Measurements from ENCODE around the gene COBLL1.
"Not testable (repeated sequence)": the region's sequence is repeated elsewhere in the genome, so short reads cannot be mapped to it uniquely, and the experiment has no call there.

The COBLL1 gene

DNA sequence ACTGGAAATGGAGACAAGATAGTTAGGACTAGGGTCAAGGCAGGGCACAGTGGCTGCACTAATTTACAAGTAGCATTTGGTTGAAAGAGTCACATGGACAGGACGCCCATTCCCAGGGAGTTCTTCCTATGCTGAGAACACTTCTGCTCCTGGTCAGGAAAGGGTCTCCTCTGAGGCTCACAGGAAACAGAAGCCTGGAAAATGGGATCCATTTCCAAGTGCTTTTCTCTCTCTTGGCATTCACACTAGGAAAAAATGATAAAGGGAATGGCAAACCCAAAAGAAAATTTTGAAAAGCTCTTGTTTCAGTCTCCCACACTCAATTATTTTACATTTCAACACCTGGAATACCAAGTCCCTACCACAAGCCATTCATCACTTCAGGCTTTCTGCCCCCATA, 88.7 kb downstream of the COBLL1 start:
- DNase-seq: no peak

- DNase-seq: no peak
Observed at GRCh38 chr2:164747783-164748433, 93.7 kb downstream of the COBLL1 start.

DNA sequence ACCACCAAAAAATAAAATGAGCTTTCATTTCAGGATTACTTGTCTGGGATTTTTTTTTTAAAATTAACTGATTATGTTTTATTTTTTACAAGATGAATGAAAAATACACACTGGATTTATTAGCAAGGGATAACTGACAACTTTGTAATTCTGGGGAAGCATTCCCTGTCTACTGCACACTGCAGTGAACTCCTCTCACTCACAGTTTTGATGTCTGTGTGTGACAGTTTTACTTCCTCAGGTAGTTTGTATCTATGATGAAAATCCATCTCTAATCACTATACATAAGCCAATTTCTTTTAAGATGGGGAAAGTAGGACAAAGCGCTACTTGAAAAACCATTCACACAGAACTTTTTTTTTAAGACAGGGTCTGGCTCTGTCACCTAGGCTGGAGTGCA, 94.5 kb downstream of the COBLL1 start:
- no peak for DNase-seq

DNA sequence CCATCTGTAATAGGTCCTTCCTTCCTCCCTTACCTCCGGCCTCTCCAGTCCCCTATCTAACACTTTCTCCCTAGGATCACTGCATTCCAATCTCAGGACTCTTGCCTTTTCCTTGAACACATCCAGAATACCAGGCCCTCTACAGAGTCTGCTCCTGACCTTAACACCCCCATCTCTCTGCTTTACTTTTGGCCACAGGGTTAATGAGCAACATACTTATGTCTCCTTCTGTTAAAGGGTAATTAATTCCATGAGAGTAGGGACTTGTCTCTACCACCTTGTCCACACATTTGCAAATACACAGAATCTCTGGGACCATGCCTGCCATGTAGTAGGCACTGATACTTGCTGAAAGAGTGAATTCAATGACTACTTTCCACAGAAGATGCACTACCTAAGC, 94.9 kb downstream of the COBLL1 start:
- DNase-seq: no peak

DNA sequence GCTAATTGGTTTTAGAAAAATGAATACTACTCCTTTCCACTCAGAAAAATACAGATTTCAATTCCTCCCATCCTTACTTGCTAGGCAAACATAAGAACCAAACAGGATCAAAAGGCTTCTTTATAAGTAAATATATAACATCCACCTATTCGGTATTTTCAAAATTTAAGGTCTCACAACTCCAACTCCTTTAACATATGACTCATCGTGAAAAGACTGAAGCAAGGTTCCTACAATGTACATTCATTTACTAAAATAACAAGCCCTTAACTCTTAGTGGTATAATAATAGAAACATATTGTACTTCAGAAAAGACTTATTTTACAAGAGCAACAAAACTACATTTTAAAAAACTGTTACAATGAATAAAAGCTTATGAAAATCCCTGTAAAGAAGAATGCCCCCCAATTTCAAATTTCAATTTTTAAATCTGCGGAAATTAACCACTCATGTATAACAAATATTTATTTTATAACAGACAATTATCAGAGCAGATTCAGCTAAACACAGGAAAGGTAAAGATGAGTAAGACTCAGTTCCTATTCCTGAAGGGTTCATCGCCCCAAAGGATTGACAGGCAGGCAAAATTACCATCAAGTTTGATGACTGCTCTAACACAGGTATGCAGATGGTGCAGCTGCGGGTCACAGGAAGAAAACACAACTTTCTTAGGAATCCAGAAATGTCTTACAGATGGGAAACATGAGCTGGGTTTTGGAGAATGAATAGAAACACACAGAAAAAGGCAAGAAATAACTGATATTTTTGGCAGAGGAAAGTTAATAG, 96.4 kb downstream of the COBLL1 start:
- no peak for DNase-seq

DNA sequence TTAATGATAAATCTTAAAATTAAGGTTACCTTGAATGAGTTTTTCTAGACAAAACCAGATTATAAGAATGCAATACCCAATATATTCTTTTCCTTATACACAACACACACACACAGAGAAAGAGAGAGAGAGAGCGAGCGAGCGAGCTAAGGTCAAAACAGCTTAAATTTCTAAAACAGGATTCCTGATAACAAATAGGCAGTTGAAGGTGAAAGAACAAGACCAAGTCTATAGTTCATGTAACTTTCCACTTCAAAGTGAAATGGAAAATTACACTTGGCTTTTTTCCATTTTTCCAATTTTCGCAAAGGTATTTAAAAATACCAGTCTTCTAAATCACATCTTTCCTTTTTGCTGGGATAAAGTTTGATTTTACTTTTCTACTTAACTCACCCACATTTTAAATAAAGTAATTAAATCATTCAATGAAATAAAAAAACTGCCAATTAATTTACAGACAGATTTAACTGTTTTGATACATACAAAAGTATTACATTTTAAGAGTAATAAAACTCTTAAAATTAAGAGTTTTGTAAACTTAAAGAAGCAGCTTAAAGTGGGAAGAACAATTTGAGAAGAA, 98.8 kb downstream of the COBLL1 start:
- no peak for DNase-seq

DNA sequence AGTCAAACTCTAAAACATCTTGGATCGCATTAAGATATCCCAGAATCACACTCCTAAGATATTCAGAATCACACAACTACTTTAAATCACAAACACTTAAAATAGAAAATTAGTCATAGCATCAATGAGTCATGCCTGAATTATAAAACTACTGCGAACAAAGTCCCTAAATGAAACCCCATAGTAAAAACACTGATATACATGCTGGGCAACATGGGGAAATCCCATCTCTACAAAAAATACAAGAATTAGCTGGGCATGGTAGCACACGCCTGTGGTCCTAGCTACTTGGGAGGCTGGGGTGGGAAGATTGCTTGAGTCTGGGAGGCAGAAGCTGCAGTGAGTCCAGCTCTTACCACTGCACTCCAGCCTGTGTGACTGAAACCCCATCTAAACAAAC, 101.7 kb downstream of the COBLL1 start:
- DNase-seq: no peak

DNA sequence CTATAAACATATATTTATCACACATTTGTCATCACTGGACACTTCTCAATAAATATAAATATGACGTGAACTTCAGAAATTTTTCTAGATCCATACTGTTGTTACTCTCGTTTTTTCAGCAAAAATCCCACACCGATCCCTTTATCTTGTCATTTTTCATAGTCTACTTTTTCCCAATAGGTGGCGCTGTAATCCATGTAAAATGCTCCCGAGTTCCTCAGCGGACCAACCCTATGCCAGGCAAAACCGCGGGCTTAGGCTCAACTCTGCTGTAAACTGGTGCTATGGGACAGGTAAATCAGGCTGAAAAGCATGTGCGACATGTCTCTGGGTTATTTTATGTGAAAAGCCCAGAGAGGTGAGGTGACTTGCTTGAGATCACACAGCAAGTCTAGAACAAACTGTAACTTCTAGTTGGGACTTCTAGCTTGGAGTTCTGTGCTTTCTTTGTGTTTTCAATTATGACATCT, 104.0 kb downstream of the COBLL1 start:
- peak; percentile 73 for DNase-seq

GRCh38 chr2:164735309-164735919, 106.2 kb downstream of the COBLL1 start:
- DNase-seq: no peak

- DNase-seq: no peak
Observed at GRCh38 chr2:164734196-164734595, 107.4 kb downstream of the COBLL1 start.

GRCh38 chr2:164725542-164725941, 116.1 kb downstream of the COBLL1 start:
- no peak for DNase-seq

GRCh38 chr2:164722616-164723338, 118.8 kb downstream of the COBLL1 start:
- no peak for DNase-seq

- DNase-seq: no peak
Observed at GRCh38 chr2:164721430-164721829, 120.2 kb downstream of the COBLL1 start.

DNA sequence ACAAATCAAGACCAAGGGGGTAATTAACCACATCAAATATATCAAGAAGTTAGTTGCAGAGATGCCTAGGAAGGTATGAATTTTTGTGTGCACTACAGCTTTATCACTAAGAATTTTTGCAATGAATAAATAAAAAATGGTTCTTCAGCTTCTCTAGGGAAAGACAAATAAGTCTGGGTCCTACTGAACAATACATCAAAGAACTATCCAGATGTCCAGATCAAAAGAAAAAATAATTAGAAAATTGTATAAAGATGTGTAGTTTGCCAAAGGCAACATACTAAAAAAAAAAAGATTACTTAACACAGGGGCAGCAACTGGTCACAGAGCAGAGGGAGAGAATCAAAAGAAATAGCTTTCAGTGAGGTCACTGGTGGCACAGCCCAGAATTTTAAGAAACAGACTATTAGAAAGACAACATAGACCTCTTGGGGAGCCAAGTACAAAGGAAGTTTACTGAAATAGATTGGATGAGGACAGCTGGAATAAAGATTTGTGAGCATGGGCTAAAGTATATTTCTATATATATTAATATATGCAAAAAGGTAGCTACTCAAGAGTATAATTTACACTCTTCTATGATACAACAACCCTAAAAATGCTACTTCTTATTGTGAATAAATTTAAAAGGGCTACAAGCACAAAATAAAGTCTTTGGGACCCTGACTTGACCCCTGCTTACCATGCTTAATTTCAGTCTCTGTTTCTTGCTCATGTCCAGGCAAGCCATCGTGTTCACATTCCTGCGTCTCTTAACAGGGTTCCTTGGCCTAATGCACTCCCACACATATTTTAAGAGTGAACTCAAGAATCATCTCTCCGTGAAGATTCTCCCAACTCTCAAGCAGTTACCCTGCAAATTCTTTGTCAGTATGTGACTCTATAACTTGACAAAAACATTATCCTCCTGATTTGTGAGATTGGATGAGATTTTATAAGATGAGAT, 121.4 kb downstream of the COBLL1 start:
- DNase-seq: no peak

GRCh38 chr2:164717000-164717803, 124.4 kb downstream of the COBLL1 start:
- DNase-seq: peak; percentile 13

DNA sequence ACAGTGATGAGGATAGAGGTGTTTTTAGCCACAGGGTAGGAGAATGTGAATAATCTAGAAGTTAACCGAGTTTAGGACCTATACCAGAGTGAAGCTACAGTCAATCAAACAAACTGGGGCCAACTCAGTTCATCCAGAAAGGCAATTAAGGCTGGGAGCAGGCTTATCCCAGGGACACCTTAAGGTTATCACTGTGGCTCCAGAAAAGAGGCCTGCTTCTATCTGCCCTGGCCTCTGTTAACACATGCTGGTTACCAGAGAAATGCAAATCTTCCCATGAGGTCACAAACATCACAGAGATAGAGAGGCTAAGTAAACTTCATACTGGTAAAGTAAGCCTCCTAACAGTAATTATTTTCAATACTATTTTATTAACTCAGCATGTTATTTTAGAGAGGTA, 127.2 kb downstream of the COBLL1 start:
- DNase-seq: no peak

GRCh38 chr2:164711766-164712138, 129.9 kb downstream of the COBLL1 start:
- no peak for DNase-seq

DNA sequence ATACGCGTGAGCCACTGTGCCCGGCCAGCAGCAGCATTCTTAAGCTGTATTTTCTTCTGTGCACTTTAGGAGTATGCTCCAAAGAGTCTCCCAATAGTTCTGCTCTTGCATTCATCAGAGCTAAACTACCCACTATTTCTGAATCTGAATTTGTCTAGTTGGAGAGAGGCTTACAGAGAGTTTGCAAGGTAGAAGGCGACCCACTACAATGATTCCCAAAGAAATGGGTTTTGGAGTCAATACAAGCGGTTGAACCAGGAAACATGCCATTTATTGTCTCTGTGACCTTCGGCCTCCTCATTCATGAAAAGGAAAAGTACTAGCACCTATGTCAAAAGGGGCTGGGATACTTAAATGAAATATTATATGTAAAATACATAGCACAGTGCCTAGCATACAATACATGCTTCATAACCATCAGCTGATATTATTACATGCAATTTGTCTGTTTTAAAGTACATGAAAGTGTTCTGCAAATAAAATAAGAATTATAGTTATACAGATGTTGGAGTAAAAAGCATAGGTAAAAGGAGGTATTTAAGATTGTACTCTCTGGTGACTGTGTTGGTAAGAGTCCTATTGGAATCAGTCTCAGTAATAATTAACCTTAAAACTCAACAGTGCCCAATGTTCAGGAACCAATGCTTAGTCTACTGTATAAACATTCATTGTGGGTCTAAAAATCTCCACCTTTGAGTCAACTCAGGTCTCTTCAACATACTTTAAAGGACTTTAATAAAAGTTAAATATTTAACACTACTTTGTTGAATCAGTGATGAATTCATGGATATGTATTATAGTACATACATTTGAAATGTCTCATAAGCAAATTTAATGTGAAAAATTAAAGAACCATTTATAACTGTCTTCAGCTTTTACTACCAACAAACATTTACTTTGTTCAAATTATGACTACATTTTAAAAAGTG, 130.5 kb downstream of the COBLL1 start:
- DNase-seq: no peak

GRCh38 chr2:164710252-164710836, 131.3 kb downstream of the COBLL1 start:
- not testable (repeated sequence) for DNase-seq
